CD4-positive, alpha-beta T cell (primary cell): ENCODE measurements around the gene PGM3. TPM values are rescaled to one million over a fixed set of nuclear protein-coding genes. Genes with fewer than 3 reads are reported as not detected.

Experiments
- ATAC-seq: fragments of 200-7000 bp; cut with Tn5 transposase; one replicate; pipeline ENCODE4 v1.10.0; 2022; ENCODE audit warnings: mild to moderate bottlenecking; ENCODE audit not compliant: poor library complexity
- CTCF ChIA-PET: fragments of 350-600 bp; sonication (Branson Sonifier 250); formaldehyde crosslinking; loops from one replicate; lab custom pipeline; 2021; ENCODE audit warnings: antibody characterized with exemption, inconsistent platforms; lab: Charles Lee
- POLR2A ChIA-PET: fragments of 350-600 bp; sonication (Branson Sonifier 250); formaldehyde crosslinking; loops from one replicate; lab custom pipeline; 2021; ENCODE audit warnings: antibody characterized with exemption, inconsistent platforms; lab: Charles Lee
- DNase-seq, 14 experiments: peaks; one replicate each; pipeline ENCODE4 v3.0.0-alpha.2; 2013 to 2020; ENCODE audit warnings: mixed read lengths in 2 of 14
- H3K27ac ChIP-seq, 2 donors: one replicate each; pipeline versions ENCODE4 v1.5.1 to v1.7.0; 2013; ENCODE audit warnings: low read length in 2 of 2, low read depth in 1 of 2, mild to moderate bottlenecking in 1 of 2
- H3K27me3 ChIP-seq, 2 experiments: 1 replicate in 1 of 2; 2 replicates in 1 of 2; pipeline versions ENCODE4 v1.6.1 to v1.7.0; 2013; ENCODE audit warnings: low read length in 2 of 2, control low read depth in 1 of 2, mild to moderate bottlenecking in 1 of 2, moderate library complexity in 1 of 2; ENCODE audit not compliant: insufficient read depth in 2 of 2, control insufficient read depth in 1 of 2
- H3K36me3 ChIP-seq: one replicate; pipeline ENCODE4 v1.6.1; 2013; ENCODE audit warnings: low read length, control low read depth; ENCODE audit not compliant: insufficient read depth
- H3K4me1 ChIP-seq: one replicate; pipeline ENCODE4 v1.6.1; 2013; ENCODE audit warnings: low read length, control low read depth; ENCODE audit not compliant: insufficient read depth
- H3K4me3 ChIP-seq: one replicate; pipeline ENCODE4 v1.5.1; 2013; ENCODE audit warnings: mild to moderate bottlenecking, low read length, moderate library complexity
- H3K9me3 ChIP-seq, 2 experiments: 1 replicate in 1 of 2; 2 replicates in 1 of 2; pipeline versions ENCODE4 v1.6.1 to v1.7.0; 2013; ENCODE audit warnings: low read length in 2 of 2, mild to moderate bottlenecking in 2 of 2, control low read depth in 1 of 2, moderate library complexity in 1 of 2; ENCODE audit not compliant: control insufficient read depth in 1 of 2, insufficient read depth in 1 of 2
- H3K27ac Mint-ChIP-seq: one replicate; pipeline ENCODE4 v1.8.0; 2020; ENCODE audit warnings: mixed read lengths
- H3K27me3 Mint-ChIP-seq: one replicate; pipeline ENCODE4 v1.8.0; 2021; ENCODE audit warnings: mixed read lengths
- H3K36me3 Mint-ChIP-seq: one replicate; pipeline ENCODE4 v1.8.0; 2021; ENCODE audit warnings: low read depth, mixed read lengths
- H3K4me1 Mint-ChIP-seq: one replicate; pipeline ENCODE4 v1.8.0; 2021; ENCODE audit warnings: low read depth, mixed read lengths
- H3K4me3 Mint-ChIP-seq: one replicate; pipeline ENCODE4 v1.8.0; 2020; ENCODE audit warnings: mild to moderate bottlenecking, mixed read lengths
- H3K9me3 Mint-ChIP-seq: one replicate; pipeline ENCODE4 v1.8.0; 2020; ENCODE audit warnings: mixed read lengths
- intact Hi-C, 2 experiments: fragments of 100-400 bp; cut with DNase I in 1 of 2; cut with micrococcal nuclease in 1 of 2; formaldehyde crosslinking; loops; one replicate each; pipeline versions ENCODE4 v1.15.1 to v1.9.0; 2023 to 2025; cut with DNase I, micrococcal nuclease
- total RNA-seq, 174 experiments: library from RNA in 2 of 174; stranded (reverse) in 2 of 174; gene quantifications; one replicate each; pipeline ENCODE4 v1.2.3 and lab custom pipeline; 2021 to 2026
- TF ChIP-seq, protein P1 (sequence below): fragments of 200-600 bp; IDR thresholded peaks from one replicate; pipeline ENCODE4 v1.8.0; 2022; ENCODE audit warnings: antibody characterized with exemption, mild to moderate bottlenecking

Gene PGM3
- total RNA-seq, 2 experiments from 2014 or later: 22.6 to 25.3 TPM

DNA sequence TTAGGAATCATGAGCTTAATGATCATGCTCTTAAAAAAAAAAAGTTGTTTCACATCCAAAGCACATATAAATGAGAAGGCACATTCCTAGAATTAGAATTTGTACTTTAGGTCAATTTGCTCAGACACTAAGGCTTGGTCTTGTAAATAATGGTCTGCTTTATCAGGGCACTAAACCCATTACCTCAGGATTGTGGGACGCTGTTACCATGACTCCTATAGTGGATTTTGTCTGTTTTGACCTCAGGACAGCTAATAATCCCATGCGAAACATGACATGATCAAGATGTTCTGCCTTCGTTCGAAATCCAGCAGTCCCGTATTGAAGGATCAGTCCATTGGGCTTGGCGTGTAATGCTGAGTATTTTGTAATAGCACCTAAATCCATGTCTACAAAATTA is 2.4 kb downstream of the PGM3 start:
- H3K4me3 ChIP-seq: no peak overlapping the region
- DNase-seq (no peak), ATAC-seq (no peak)
- H3K36me3 ChIP-seq: peaks cover 20% of the 10 kb centered on the region
- Mint-ChIP-seq H3K4me3 (peak overlapping the region; percentile 97), H3K27ac (peak overlapping the region; percentile 42), H3K36me3 (peaks cover 56% of the 10 kb centered on the region), H3K27me3 (no peaks in the 10 kb centered on the region), H3K4me1 (peaks cover 54% of the 10 kb centered on the region), H3K9me3 (no peaks in the 10 kb centered on the region)
- CTCF ChIA-PET: interaction anchor here (1.6 kb wide), 1 partner anchor 123 kb away, joined by 6 read pairs; the partner anchor contains the start of gene DOP1A
- TF ChIP-seq, protein P1, sequence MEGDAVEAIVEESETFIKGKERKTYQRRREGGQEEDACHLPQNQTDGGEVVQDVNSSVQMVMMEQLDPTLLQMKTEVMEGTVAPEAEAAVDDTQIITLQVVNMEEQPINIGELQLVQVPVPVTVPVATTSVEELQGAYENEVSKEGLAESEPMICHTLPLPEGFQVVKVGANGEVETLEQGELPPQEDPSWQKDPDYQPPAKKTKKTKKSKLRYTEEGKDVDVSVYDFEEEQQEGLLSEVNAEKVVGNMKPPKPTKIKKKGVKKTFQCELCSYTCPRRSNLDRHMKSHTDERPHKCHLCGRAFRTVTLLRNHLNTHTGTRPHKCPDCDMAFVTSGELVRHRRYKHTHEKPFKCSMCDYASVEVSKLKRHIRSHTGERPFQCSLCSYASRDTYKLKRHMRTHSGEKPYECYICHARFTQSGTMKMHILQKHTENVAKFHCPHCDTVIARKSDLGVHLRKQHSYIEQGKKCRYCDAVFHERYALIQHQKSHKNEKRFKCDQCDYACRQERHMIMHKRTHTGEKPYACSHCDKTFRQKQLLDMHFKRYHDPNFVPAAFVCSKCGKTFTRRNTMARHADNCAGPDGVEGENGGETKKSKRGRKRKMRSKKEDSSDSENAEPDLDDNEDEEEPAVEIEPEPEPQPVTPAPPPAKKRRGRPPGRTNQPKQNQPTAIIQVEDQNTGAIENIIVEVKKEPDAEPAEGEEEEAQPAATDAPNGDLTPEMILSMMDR: no peak
- POLR2A ChIA-PET: interaction anchor here (1.2 kb wide), 1 partner anchor 123 kb away, joined by 4 read pairs; the partner anchor contains the start of gene DOP1A
- no peaks in the 10 kb centered on the region for H3K9me3 ChIP-seq
- no peaks in the 10 kb centered on the region for H3K27me3 ChIP-seq
- no peak overlapping the region for H3K27ac ChIP-seq
- H3K4me1 ChIP-seq: peaks cover 17% of the 10 kb centered on the region
- intact Hi-C loops: loop anchor here (5.0 to 10.0 kb wide), 3 partner anchors 667 to 1034 kb away; partner anchors contain the start of genes CEP162 (in 2 of the 2), CYB5R4 (in 1 of the 2) and IBTK (in 1 of the 2)

DNA sequence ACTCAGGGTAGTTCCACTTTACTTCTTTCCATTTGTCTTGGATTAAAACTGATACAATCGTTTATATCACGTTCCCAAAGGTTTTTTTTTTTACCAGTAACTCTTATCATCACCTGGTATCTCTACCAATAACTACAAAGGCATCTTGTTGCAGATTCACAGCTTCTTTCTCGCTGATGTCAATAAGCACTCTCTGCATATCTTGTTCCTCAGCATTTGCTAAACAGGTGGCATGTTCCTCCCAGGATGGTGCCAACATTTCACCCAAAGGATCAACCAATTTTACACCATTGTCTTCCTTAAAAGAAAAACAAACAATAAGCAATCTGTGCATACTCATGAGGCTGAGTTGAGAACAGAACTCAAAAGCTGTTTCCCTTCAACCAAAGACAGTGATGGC is 4.6 kb downstream of the PGM3 start:
- no peak overlapping the region for H3K4me3 ChIP-seq
- intact Hi-C loops: no loop called here
- H3K36me3 ChIP-seq: peaks cover 27% of the 10 kb centered on the region
- Mint-ChIP-seq H3K4me1 (peaks cover 39% of the 10 kb centered on the region), H3K4me3 (no peak overlapping the region), H3K27ac (peak overlapping the region; percentile 44), H3K9me3 (no peaks in the 10 kb centered on the region), H3K36me3 (peaks cover 67% of the 10 kb centered on the region), H3K27me3 (no peaks in the 10 kb centered on the region)
- ChIA-PET CTCF (interaction anchor here (0.9 to 1.7 kb wide), 2 partner anchors 17 to 121 kb away, joined by 3 read pairs; partner anchors contain the start of gene DOP1A), POLR2A (no interaction called here)
- peaks cover 7% of the 10 kb centered on the region for H3K4me1 ChIP-seq
- ATAC-seq: no peak
- no peaks in the 10 kb centered on the region for H3K9me3 ChIP-seq
- no peak for DNase-seq
- H3K27me3 ChIP-seq: no peaks in the 10 kb centered on the region
- TF ChIP-seq, protein P1: no peak
- no peak overlapping the region for H3K27ac ChIP-seq

DNA sequence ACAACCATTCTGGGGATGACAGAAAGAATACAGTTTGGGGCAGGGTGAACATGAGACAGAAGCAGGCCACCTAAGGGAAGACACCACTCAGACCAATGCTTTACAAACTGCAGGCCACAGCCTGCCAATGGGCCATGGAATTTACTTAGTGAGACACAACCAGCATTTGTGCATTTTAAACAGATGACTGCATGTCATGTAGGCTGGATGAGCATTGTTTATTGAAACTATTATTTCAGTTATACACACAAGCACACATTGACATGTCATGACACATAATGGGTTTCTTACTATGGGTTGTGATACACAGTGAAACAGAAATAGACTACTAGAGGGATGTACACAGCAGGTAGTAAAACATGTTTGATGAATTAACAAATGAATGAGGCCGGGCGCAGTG is 8.0 kb downstream of the PGM3 start:
- CTCF ChIA-PET: no interaction called here
- POLR2A ChIA-PET: no interaction called here
- Mint-ChIP-seq H3K27ac (no peak overlapping the region), H3K4me3 (no peak overlapping the region), H3K4me1 (peaks cover 27% of the 10 kb centered on the region), H3K36me3 (peaks cover 88% of the 10 kb centered on the region), H3K27me3 (no peaks in the 10 kb centered on the region), H3K9me3 (no peaks in the 10 kb centered on the region)
- Histone ChIP-seq H3K36me3 (peaks cover 44% of the 10 kb centered on the region), H3K27ac (no peak overlapping the region), H3K4me1 (no peaks in the 10 kb centered on the region), H3K27me3 (no peaks in the 10 kb centered on the region), H3K4me3 (no peak overlapping the region), H3K9me3 (no peaks in the 10 kb centered on the region)
- TF ChIP-seq, protein P1: no peak
- intact Hi-C loops: no loop called here
- ATAC-seq: no peak
- no peak for DNase-seq
